T-helper 17 cell (primary cell): ENCODE measurements around the gene ELP5. TPM values are rescaled to one million over a fixed set of nuclear protein-coding genes. Genes with fewer than 3 reads are reported as not detected.
"Not testable (repeated sequence)": the region's sequence is repeated elsewhere in the genome, so short reads cannot be mapped to it uniquely, and the experiment has no call there.

Source experiments
- ATAC-seq: fragments of 150-1000 bp; cut with Tn5 transposase; 2 replicates; pipeline ENCODE4 v1.10.0; 2021; ENCODE audit warnings: mild to moderate bottlenecking, moderate library complexity
- DNase-seq, 3 donors: peaks; one replicate each; pipeline versions ENCODE4 v3.0.0 to v3.0.0-alpha.2; 2020 to 2021
- H3K9me3 ChIP-seq: one replicate; pipeline ENCODE4 v1.7.0; 2013; ENCODE audit warnings: low read length, mild to moderate bottlenecking; ENCODE audit not compliant: control insufficient read depth, poor library complexity, severe bottlenecking
- H3K27ac Mint-ChIP-seq: one replicate; pipeline ENCODE4 v1.8.0; 2022; ENCODE audit warnings: mild to moderate bottlenecking, moderate library complexity, mixed read lengths
- H3K27me3 Mint-ChIP-seq: one replicate; pipeline ENCODE4 v1.8.0; 2022; ENCODE audit warnings: mixed read lengths
- H3K36me3 Mint-ChIP-seq: one replicate; pipeline ENCODE4 v1.8.0; 2022; ENCODE audit warnings: low read depth, mixed read lengths
- H3K4me1 Mint-ChIP-seq: one replicate; pipeline ENCODE4 v1.8.0; 2022; ENCODE audit warnings: mild to moderate bottlenecking, mixed read lengths
- H3K4me3 Mint-ChIP-seq: one replicate; pipeline ENCODE4 v1.8.0; 2022; ENCODE audit warnings: mild to moderate bottlenecking, moderate library complexity, mixed read lengths
- total RNA-seq, 4 donors: library from RNA in 2 of 4; stranded (reverse) in 2 of 4; gene quantifications; one replicate each; pipeline ENCODE4 v1.2.3 and lab custom pipeline; 2022 to 2026

ELP5 gene
- total RNA-seq, 2 donors from 2014 or later = 43.0 to 51.0 TPM

DNA sequence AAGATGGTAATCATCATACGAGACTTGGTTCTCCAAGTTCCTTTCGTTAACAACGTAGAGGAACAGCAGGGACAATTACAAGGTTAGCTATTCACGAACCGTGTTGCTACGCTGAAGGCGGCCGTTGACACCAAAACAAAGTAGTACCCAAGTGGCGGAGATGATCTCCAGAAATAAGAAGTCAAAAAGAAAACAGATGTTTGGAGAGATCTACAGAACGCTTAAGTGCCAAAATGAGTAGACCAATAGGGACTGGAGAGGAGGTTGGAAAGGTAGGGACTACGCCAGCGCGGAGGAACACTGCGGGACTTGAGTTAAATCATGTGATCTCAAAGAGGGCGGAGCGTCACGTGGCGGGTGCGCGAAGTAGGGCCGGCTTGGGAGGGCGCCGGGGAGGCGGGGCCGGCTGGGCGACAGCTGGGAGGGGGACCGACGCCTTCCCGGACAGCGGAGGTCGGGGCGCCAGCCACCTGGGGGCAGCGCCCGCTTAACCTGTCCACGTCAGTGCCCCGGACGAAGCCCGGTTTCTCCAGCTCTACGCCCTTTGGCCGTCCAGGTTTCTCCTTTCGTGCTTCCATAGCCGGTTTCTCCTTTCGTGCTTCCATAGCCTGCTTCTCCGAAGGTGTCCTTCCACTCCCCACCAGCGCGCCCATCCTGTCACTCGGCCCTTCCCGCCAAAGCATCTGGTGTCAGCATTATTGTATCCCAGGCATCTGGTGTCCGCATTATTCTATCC, 9.1 kb upstream of the ELP5 start:
- Mint-ChIP-seq H3K27me3 (no peaks in the 10 kb centered on the region), H3K36me3 (peaks cover 8% of the 10 kb centered on the region), H3K4me1 (peaks cover 33% of the 10 kb centered on the region), H3K27ac (peak overlapping the region; percentile 100), H3K4me3 (peak overlapping the region; percentile 99)
- no peaks in the 10 kb centered on the region for H3K9me3 ChIP-seq
- DNase-seq = peak; percentile 87 to 91 (median 91)
- ATAC-seq = peak; percentile 55

DNA sequence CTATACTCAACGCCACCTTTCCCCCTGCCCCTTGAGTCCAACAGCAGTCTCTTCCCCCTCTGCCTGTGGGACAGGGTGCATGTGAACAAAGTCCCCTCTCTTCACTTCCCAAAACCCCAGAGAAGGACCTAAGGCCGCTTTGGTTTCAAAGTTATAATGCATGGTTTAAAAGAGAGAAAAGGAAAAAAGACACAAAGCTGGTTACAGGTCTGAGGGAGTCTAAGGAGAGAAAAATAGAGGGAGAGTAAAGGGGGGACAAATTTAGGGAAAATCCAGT, 8.6 kb upstream of the ELP5 start:
- Mint-ChIP-seq H3K27me3 (no peaks in the 10 kb centered on the region), H3K36me3 (peaks cover 8% of the 10 kb centered on the region), H3K4me1 (peaks cover 33% of the 10 kb centered on the region), H3K4me3 (peak overlapping the region; percentile 99), H3K27ac (peak overlapping the region; percentile 100)
- DNase-seq (no peak), ATAC-seq (no peak)
- H3K9me3 ChIP-seq = no peaks in the 10 kb centered on the region

DNA sequence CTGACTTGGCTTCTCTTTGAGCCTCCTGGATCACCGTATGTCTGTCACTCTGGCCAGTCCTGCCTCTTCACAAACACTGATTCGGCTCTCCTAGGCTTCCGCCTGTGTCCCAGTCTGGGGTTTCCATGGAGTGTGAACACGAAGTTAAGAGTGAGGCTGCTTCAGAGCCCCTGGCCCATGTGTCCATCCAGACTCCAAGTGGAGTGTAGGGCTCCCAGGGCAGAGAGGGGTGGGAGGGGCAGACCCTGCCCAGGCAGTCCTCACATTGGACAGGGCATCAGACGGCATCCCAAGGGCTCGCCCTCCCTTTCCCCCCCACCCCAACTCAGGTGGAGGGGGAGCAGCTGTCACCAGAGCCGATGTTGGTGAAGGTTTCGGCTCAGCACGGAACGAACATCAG, 8.2 kb upstream of the ELP5 start:
- not testable (repeated sequence) for ATAC-seq, H3K4me3 Mint-ChIP-seq, H3K36me3 Mint-ChIP-seq, DNase-seq, H3K27me3 Mint-ChIP-seq, H3K9me3 ChIP-seq
- Mint-ChIP-seq H3K4me1 (peaks cover 34% of the 10 kb centered on the region), H3K27ac (peak overlapping the region; percentile 100)

DNA sequence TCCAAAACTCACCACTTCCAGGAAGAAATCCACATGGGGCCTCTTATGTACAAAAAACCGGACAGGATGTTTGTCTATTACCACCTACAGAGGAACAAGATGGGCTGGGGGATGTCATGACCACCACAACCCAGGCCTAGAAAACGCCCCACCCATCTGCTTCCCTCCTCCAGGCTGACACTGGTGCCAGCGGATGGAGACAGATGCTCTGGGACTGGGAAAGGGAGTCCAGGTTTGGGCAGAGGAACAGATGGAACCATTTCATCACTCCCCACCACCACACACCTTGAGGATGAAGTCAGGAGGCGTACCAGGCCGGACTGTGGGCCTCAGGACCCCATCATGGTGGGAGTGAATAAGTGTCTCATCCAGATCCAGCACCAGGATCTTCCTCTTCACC, 5.2 kb upstream of the ELP5 start:
- DNase-seq = no peak
- no peaks in the 10 kb centered on the region for H3K9me3 ChIP-seq
- Mint-ChIP-seq H3K27me3 (no peaks in the 10 kb centered on the region), H3K27ac (peak overlapping the region; percentile 57), H3K4me3 (no peak overlapping the region), H3K36me3 (peaks cover 8% of the 10 kb centered on the region), H3K4me1 (peaks cover 32% of the 10 kb centered on the region)
- no peak for ATAC-seq

DNA sequence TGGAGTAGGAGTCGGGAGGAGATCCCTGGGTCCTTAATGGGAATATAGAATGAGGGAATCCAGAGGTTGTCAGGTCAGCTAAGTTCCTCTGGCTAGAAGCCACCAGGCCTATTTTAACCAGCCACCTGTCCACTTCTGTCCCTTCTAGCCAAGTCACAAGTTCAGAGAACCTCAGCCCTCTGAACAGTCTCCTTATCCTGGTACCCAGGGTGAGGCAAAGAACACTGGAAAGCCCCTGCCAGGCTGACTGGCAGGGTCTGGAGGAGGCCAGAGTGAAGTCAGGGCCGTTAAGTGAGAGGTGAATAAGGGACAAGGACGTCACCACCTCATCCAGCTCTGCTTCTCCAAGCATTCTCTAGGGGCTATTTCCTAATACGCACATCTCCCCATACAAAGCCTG, 3.2 kb upstream of the ELP5 start:
- DNase-seq = no peak
- Mint-ChIP-seq H3K27me3 (no peaks in the 10 kb centered on the region), H3K27ac (peak overlapping the region; percentile 98), H3K4me3 (peak overlapping the region; percentile 81), H3K4me1 (peaks cover 31% of the 10 kb centered on the region), H3K36me3 (peaks cover 12% of the 10 kb centered on the region)
- ATAC-seq = no peak
- no peaks in the 10 kb centered on the region for H3K9me3 ChIP-seq

DNA sequence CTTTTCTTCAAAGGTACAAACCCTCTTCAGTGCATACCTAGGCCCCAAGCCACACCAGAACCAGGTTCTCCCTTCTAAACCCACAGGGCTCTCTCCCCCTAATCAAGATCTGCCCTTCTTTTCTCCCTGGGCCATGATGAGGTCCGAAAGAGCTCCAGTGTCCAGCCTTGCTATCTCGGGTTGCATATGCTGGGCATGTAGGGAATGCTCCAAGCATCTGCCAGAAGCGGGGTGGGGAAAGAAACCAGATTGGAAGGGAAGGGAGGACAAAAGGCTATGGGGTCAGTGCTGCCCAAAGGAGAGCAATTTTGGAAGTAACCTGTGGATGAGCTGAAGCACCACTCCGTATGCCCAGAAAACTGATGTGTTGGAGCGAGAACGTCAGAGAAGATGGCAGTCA, 2.8 kb upstream of the ELP5 start:
- Mint-ChIP-seq H3K36me3 (peaks cover 12% of the 10 kb centered on the region), H3K27ac (peak overlapping the region; percentile 98)

DNA sequence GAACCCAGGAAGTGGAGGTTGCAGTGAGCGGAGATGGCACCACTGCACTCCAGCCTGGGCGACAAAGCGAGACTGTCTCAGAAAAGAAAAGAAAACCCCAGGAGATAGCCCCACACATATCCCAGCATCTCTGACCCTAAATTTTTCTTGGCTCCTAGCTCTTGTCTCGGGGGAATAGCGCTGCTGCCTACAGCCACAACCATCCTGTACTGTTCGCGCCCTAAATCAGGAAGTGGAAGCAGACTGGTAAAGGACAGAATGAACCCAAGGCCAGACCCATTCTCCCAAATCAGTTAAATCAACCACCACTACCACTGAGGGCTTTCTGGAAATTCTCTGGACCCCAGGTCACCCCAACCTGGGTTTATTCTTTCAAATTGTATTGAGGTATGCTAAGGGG, 2.2 kb upstream of the ELP5 start:
- no peaks in the 10 kb centered on the region for H3K9me3 ChIP-seq
- DNase-seq (no peak), ATAC-seq (no peak)
- H3K36me3 Mint-ChIP-seq = peaks cover 15% of the 10 kb centered on the region
- H3K4me3 Mint-ChIP-seq = peak overlapping the region; percentile 95
- H3K27ac Mint-ChIP-seq = peak overlapping the region; percentile 98
- H3K27me3 Mint-ChIP-seq = no peaks in the 10 kb centered on the region
- peaks cover 33% of the 10 kb centered on the region for H3K4me1 Mint-ChIP-seq

More for the DNA sequence above, 2.8 kb upstream of the ELP5 start:
- Mint-ChIP-seq H3K27me3 (no peaks in the 10 kb centered on the region), H3K4me1 (peaks cover 33% of the 10 kb centered on the region), H3K4me3 (peak overlapping the region; percentile 81)
- DNase-seq (no peak), ATAC-seq (no peak)
- H3K9me3 ChIP-seq = no peaks in the 10 kb centered on the region

DNA sequence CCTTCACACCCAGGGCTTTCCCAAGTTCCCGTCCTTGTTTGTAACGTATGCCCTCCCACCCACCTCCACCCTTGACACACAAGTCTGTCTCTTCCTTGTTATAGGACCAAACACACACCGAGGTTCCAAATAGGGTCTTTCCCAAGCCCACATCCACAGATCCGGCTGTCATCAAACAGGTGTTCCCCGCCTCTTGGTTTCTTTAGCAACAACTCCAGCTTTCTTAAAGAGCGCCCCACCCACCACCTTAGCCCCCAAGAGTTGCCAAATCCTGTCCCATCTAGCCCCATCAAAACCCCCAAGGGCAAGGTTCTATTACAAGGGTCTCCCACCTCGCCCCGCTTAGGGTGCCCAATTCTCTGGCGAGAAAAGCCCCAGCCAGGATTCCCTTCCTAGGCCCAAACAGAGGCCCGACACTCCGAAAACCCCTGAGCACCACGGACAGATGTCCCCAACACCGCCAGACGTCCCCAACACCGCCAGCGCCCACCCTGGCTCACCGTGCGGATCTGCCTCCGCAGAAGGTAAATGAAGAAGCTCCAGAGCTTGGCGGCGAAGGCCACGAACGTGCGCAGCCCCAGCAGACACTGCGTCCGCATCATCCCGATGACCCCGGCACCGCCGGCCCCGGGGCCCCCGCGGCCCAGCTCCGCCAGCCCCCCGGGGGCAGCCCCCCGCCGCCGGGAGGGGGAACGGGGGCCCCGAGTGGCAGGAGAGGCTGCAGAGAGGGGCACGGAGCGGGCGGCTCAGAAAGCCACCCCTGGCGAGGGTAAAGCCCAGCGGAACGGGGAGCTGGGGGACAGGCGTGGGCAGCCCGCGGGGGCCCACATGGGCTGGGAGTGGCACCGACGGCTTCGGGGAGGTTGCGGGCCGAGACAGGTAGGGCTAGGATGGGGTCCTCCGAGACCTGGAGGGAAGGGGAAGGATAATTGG, 1.1 kb upstream of the ELP5 start:
- peaks cover 15% of the 10 kb centered on the region for H3K36me3 Mint-ChIP-seq
- H3K4me3 Mint-ChIP-seq = peak overlapping the region; percentile 95
- peak overlapping the region; percentile 98 for H3K27ac Mint-ChIP-seq
- DNase-seq (peak in 2 of 3 donors; percentile 18 to 31), ATAC-seq (peak; percentile 20)
- H3K27me3 Mint-ChIP-seq = no peaks in the 10 kb centered on the region
- H3K4me1 Mint-ChIP-seq = peaks cover 33% of the 10 kb centered on the region
- H3K9me3 ChIP-seq = no peaks in the 10 kb centered on the region

DNA sequence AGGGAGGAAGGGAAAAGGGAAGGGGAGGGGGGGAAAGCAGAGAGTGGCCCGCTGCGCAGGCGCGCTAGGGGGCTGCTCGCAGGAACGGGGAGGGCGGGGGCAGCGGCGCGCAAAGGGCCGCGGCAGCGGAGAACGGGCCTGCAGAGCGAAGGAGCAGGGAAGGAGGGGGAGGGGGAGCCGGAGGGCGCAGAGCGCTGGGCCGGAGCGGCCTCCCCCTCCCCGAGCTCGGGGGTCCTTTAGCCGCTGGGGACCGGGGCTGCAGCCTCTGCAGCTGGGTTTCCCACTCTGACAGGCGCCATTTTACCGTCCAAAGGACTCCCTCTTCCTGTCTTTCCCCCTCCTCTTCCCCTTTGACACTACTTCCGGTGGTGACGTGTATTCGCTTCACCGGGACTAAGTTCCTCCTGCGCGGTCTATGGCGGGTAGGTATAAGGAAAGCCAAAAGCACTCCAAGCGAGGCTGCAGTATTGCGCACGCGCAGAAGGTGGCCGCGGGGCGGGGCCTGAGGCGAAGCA, 297 bp upstream of the ELP5 start, which contains the start of gene CTDNEP1:
Gene CTDNEP1, minus strand, starts transcription at position 74 of the 515 bp plus-strand sequence. CDS start 438 bp downstream, outside the sequence.
- no peaks in the 10 kb centered on the region for H3K9me3 ChIP-seq
- Mint-ChIP-seq H3K4me3 (peak within 1 kb of the TSS; percentile 95), H3K36me3 (peaks cover 10% of the 10 kb centered on the region), H3K4me1 (peaks cover 33% of the 10 kb centered on the region), H3K27me3 (no peaks in the 10 kb centered on the region), H3K27ac (peak within 1 kb of the TSS; percentile 98)
- ATAC-seq (peak; percentile 88), DNase-seq (peak; percentile 95 to 99 (median 96))

DNA sequence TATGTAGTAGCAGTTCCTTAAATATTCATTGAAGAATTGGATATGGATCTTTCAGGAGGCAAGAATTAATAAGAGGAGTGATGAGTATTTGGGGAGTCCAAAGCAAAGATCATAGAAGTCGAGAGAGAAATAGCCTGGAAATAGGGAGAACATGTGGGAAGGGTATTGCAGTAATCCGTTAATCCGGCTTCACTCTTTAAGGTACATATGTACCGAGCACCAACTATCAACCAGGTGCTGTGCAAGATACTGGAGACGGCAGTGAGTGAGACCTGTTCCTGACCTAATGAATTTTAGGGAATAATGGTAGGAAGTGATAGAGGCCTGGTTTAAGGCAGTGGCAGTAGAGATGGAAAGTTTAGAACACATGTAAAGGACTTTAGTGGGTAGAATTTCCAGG, 1.1 kb downstream of the ELP5 start:
- Mint-ChIP-seq H3K36me3 (peaks cover 12% of the 10 kb centered on the region), H3K4me3 (peak overlapping the region; percentile 95), H3K27ac (peak overlapping the region; percentile 98), H3K4me1 (peaks cover 33% of the 10 kb centered on the region), H3K27me3 (no peaks in the 10 kb centered on the region)
- ATAC-seq (no peak), DNase-seq (no peak)
- no peaks in the 10 kb centered on the region for H3K9me3 ChIP-seq

GRCh38 chr17:7254511-7254910, 2.5 kb downstream of the ELP5 start:
- no peaks in the 10 kb centered on the region for H3K9me3 ChIP-seq
- peaks cover 24% of the 10 kb centered on the region for H3K4me1 Mint-ChIP-seq
- no peak overlapping the region for H3K27ac Mint-ChIP-seq
- no peak for DNase-seq
- H3K27me3 Mint-ChIP-seq = no peaks in the 10 kb centered on the region
- H3K36me3 Mint-ChIP-seq = peaks cover 12% of the 10 kb centered on the region
- peak overlapping the region; percentile 39 for H3K4me3 Mint-ChIP-seq
- ATAC-seq = no peak

DNA sequence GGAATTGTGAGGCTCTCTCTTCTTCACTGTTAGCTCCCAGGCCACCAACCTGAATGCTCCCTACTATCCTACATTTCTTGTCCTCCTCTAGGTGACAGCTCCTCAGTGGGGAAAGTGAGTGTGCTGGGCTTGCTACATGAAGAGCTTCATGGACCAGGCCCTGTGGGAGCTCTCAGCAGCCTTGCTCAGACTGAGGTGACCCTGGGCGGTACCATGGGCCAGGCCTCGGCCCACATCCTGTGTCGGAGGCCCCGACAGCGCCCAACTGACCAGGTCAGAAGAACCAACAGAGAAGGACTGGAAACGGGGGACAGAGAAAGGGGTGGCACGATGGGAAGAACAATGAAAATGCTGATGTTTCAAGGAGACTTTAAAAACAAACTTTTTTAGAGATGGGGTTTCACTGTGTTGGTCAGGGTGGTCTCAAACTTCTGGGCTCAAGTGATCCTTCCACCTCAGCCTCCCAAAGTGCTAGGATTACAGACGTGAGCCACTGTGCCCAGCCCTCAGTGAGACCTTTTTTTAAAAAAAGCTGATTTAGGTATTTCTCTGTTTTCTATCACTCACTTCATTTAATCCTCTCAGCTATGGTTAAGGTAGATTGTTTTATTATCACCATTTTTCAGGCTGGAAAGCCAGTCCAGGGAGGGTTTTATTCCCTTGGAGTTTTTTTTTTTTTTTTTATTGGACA, 4.9 kb downstream of the ELP5 start:
- no peak for DNase-seq
- Mint-ChIP-seq H3K27me3 (no peaks in the 10 kb centered on the region), H3K27ac (peak overlapping the region; percentile 56), H3K4me3 (peak overlapping the region; percentile 52), H3K4me1 (peaks cover 14% of the 10 kb centered on the region), H3K36me3 (peaks cover 12% of the 10 kb centered on the region)
- H3K9me3 ChIP-seq = no peaks in the 10 kb centered on the region
- no peak for ATAC-seq
